ENCODE data around the gene ATG9B. TPM values are rescaled to one million over a fixed set of nuclear protein-coding genes. Genes with fewer than 3 reads are reported as not detected.
"Not testable (repeated sequence)": the region's sequence is repeated elsewhere in the genome, so short reads cannot be mapped to it uniquely, and the experiment has no call there.

ATG9B gene
- total RNA-seq, 1 donor from 2014 or later, result 15.4 TPM

- no peak for DNase-seq
These were observed 9.3 kb downstream of the ATG9B start for GRCh38 chr7:151014950-151015349.

- peak; percentile 59 for DNase-seq
These were observed 10.4 kb downstream of the ATG9B start for GRCh38 chr7:151013733-151014497.

- no peak for DNase-seq
These were observed 10.9 kb downstream of the ATG9B start for GRCh38 chr7:151013356-151013732.

- peak; percentile 39 for DNase-seq
These were observed 11.4 kb downstream of the ATG9B start for GRCh38 chr7:151012911-151013347.

GRCh38 chr7:151012031-151012692 lies 12.1 kb downstream of the ATG9B start:
- no peak for DNase-seq

- not testable (repeated sequence) for DNase-seq
These were observed 12.7 kb downstream of the ATG9B start for GRCh38 chr7:151011616-151012015.

GRCh38 chr7:151011097-151011409 lies 13.2 kb downstream of the ATG9B start:
- DNase-seq, result no peak

GRCh38 chr7:151010307-151011096 lies 13.8 kb downstream of the ATG9B start:
- no peak for DNase-seq

- no peak for DNase-seq
These were observed 14.3 kb downstream of the ATG9B start for GRCh38 chr7:151010037-151010306.

GRCh38 chr7:151009327-151010036 lies 14.8 kb downstream of the ATG9B start:
- no peak for DNase-seq

GRCh38 chr7:151008511-151009323 lies 15.6 kb downstream of the ATG9B start:
- no peak for DNase-seq

GRCh38 chr7:151008143-151008510 lies 16.2 kb downstream of the ATG9B start:
- no peak for DNase-seq

- DNase-seq, result no peak
These were observed 16.8 kb downstream of the ATG9B start for GRCh38 chr7:151007469-151007898.

GRCh38 chr7:151006590-151007300 lies 17.5 kb downstream of the ATG9B start:
- DNase-seq, result no peak

GRCh38 chr7:151005566-151005965 lies 18.7 kb downstream of the ATG9B start:
- DNase-seq, result no peak

GRCh38 chr7:151003572-151003971 lies 20.7 kb downstream of the ATG9B start:
- DNase-seq, result no peak

GRCh38 chr7:151001546-151001945 lies 22.7 kb downstream of the ATG9B start:
- no peak for DNase-seq

GRCh38 chr7:151000897-151001495 lies 23.3 kb downstream of the ATG9B start:
- no peak for DNase-seq

- no peak for DNase-seq
These were observed 24.6 kb downstream of the ATG9B start for GRCh38 chr7:150999497-151000230.

- no peak for DNase-seq
These were observed 25.3 kb downstream of the ATG9B start for GRCh38 chr7:150999001-150999400.
